Fibroblast of lung (primary cell): ENCODE measurements around the gene CORIN.

Experiments
- EZH2 ChIP-seq: IDR thresholded peaks from 2 replicates; pipeline ENCODE4 v1.5.1; 2012; ENCODE audit warnings: low read length, control low read depth, mild to moderate bottlenecking; ENCODE audit errors: missing control alignments
- TF ChIP-seq, protein P1 (sequence below), 2 donors: IDR thresholded peaks in 1 of 2; conservative IDR thresholded peaks in 1 of 2; 1 replicate in 1 of 2; 2 replicates in 1 of 2; pipeline ENCODE4 v1.5.1; 2011 to 2012; ENCODE audit warnings: low read length in 2 of 2, control low read depth in 1 of 2, inconsistent platforms in 1 of 2, low read depth in 1 of 2, mild to moderate bottlenecking in 1 of 2

DNA sequence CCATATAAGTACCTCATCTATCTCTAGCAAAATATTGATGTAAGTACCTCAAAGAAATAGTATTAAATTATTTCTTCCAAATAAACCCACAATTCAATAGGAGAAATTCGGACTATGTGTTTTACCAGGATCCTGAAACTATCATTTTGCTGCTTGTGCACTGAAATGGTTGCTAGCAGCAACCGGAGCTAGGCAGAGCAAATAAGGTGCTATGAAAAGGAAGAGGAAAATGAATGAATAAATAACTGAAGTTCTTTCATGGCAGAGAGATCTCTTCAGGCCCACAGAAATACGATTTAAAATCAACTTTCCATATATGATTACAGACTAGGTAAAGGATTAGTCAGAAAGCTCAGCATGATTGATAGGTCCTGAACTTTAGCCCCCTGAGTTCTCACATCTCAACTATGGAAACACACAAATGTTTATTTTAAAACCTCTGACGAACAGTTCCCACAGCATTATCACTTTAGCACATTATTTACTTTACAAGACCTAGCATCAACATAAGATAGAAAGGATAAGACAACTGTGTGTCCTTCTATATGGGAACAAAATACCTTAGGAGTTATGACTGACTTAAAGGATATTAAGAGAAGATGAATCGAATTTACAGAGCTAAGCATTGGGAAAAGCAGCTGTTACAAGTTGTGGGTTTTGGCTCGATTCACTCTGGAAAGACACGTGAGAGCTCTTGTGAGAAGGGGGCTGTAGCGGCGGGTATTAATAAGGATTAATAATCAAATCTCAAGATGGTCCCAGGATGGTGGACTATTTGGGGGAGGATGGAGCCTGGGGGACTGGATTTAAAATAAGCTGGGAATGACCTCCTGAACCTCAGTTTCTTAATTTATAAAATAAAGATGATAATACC is 104.3 kb downstream of the CORIN start:
- TF ChIP-seq, protein P1, sequence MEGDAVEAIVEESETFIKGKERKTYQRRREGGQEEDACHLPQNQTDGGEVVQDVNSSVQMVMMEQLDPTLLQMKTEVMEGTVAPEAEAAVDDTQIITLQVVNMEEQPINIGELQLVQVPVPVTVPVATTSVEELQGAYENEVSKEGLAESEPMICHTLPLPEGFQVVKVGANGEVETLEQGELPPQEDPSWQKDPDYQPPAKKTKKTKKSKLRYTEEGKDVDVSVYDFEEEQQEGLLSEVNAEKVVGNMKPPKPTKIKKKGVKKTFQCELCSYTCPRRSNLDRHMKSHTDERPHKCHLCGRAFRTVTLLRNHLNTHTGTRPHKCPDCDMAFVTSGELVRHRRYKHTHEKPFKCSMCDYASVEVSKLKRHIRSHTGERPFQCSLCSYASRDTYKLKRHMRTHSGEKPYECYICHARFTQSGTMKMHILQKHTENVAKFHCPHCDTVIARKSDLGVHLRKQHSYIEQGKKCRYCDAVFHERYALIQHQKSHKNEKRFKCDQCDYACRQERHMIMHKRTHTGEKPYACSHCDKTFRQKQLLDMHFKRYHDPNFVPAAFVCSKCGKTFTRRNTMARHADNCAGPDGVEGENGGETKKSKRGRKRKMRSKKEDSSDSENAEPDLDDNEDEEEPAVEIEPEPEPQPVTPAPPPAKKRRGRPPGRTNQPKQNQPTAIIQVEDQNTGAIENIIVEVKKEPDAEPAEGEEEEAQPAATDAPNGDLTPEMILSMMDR (conservative IDR thresholded peaks at IDR 0.05 in 1 of 2, IDR thresholded peaks at IDR 0.05 in 1 of 2; ENCODE audit: low read depth in 1 of 2, low read length in 2 of 2) = no peak
- no peak for TF ChIP-seq EZH2
